HUES6 (cell line): ENCODE results near the gene FOXL3.

ENCODE experiments used
- H3K27ac ChIP-seq: 2 replicates; pipeline ENCODE4 v1.7.0; 2013; ENCODE audit warnings: low read depth, mild to moderate bottlenecking, low read length, inconsistent platforms
- H3K27me3 ChIP-seq: 2 replicates; pipeline ENCODE4 v1.6.1; 2013; ENCODE audit warnings: low read length; ENCODE audit not compliant: control insufficient read depth, insufficient read depth
- H3K36me3 ChIP-seq: 2 replicates; pipeline ENCODE4 v1.6.1; 2013; ENCODE audit warnings: low read length; ENCODE audit not compliant: control insufficient read depth, insufficient read depth
- H3K4me1 ChIP-seq: 2 replicates; pipeline ENCODE4 v1.6.1; 2013; ENCODE audit warnings: low read length; ENCODE audit not compliant: control insufficient read depth, insufficient read depth
- H3K4me3 ChIP-seq: 2 replicates; pipeline ENCODE4 v1.5.1; 2013; ENCODE audit warnings: low read depth, low read length
- H3K9ac ChIP-seq: one replicate; pipeline ENCODE4 v1.6.1; 2013; ENCODE audit warnings: mild to moderate bottlenecking, low read length
- H3K9me3 ChIP-seq: 2 replicates; pipeline ENCODE4 v1.6.1; 2013; ENCODE audit warnings: low read depth, low read length; ENCODE audit not compliant: control insufficient read depth, insufficient read depth

Gene FOXL3

GRCh38 chr7:248732-249435, 41.1 kb upstream of the FOXL3 start:
- Histone ChIP-seq H3K9me3 (peaks cover 10% of the 10 kb centered on the region), H3K27me3 (no peaks in the 10 kb centered on the region), H3K27ac (no peak overlapping the region), H3K4me3 (no peak overlapping the region), H3K4me1 (no peaks in the 10 kb centered on the region), H3K9ac (no peak overlapping the region), H3K36me3 (peaks cover 68% of the 10 kb centered on the region)

- H3K36me3 ChIP-seq, result peaks cover 68% of the 10 kb centered on the region
- no peak overlapping the region for H3K27ac ChIP-seq
- H3K27me3 ChIP-seq, result no peaks in the 10 kb centered on the region
- no peaks in the 10 kb centered on the region for H3K4me1 ChIP-seq
- peaks cover 20% of the 10 kb centered on the region for H3K9me3 ChIP-seq
- H3K4me3 ChIP-seq, result no peak overlapping the region
- H3K9ac ChIP-seq, result no peak overlapping the region
Measured at GRCh38 chr7:249989-250388, 40.0 kb upstream of the FOXL3 start.

GRCh38 chr7:250523-250922, 39.4 kb upstream of the FOXL3 start:
- Histone ChIP-seq H3K9ac (no peak overlapping the region), H3K4me3 (no peak overlapping the region), H3K9me3 (peaks cover 26% of the 10 kb centered on the region), H3K27ac (no peak overlapping the region), H3K4me1 (no peaks in the 10 kb centered on the region), H3K36me3 (peaks cover 68% of the 10 kb centered on the region), H3K27me3 (no peaks in the 10 kb centered on the region)

DNA sequence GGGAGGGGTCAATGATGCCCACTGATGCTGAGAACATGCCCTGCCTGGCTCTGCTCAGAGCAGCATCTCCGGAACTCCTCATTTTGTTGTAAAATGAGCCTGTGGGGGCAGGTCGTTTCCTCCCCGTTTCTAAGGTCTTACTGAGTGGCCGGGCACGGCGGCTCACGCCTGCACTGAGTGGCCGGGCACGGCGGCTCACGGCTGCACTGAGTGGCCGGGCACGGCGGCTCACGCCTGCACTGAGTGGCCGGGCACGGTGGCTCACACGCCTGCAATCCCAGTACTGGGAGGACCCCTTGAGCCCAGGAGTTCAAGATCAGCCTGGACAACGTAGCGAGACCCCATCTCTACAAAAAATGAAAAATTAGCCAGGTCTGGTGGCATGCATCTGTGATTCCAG, 39.0 kb upstream of the FOXL3 start:
- Histone ChIP-seq H3K9me3 (peaks cover 31% of the 10 kb centered on the region), H3K9ac (no peak overlapping the region), H3K4me3 (no peak overlapping the region), H3K27ac (no peak overlapping the region), H3K36me3 (peaks cover 73% of the 10 kb centered on the region), H3K4me1 (no peaks in the 10 kb centered on the region), H3K27me3 (no peaks in the 10 kb centered on the region)

GRCh38 chr7:251446-252175, 38.4 kb upstream of the FOXL3 start:
- H3K27ac ChIP-seq, result no peak overlapping the region
- no peak overlapping the region for H3K4me3 ChIP-seq
- no peak overlapping the region for H3K9ac ChIP-seq
- peaks cover 37% of the 10 kb centered on the region for H3K9me3 ChIP-seq
- peaks cover 76% of the 10 kb centered on the region for H3K36me3 ChIP-seq
- H3K27me3 ChIP-seq, result no peaks in the 10 kb centered on the region
- H3K4me1 ChIP-seq, result no peaks in the 10 kb centered on the region

- H3K27me3 ChIP-seq, result no peaks in the 10 kb centered on the region
- peaks cover 44% of the 10 kb centered on the region for H3K9me3 ChIP-seq
- no peaks in the 10 kb centered on the region for H3K4me1 ChIP-seq
- no peak overlapping the region for H3K4me3 ChIP-seq
- no peak overlapping the region for H3K27ac ChIP-seq
- H3K9ac ChIP-seq, result no peak overlapping the region
- peaks cover 83% of the 10 kb centered on the region for H3K36me3 ChIP-seq
Measured at GRCh38 chr7:252216-252965, 37.6 kb upstream of the FOXL3 start.

DNA sequence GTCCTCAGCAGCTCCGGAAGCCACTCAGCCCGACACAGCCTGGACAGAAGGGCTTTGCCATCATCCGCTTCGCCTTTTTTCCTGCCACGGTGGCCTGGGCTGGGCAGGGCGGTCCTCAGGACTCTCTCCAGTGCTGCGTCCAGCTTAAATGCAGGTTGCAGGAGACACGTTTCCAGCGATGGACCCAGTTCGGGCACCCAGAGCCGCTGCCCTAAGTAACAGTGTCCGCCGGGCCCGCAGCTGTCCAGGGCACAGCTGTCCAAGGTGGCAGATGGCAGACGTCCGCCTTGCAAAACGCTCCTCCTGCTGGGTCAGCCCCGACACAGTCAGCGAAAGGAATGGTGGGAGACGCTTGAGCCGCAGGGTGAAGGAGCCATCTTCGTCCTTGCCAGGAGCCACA, 37.0 kb upstream of the FOXL3 start:
- H3K9me3 ChIP-seq, result peaks cover 49% of the 10 kb centered on the region
- H3K4me3 ChIP-seq, result no peak overlapping the region
- no peak overlapping the region for H3K9ac ChIP-seq
- peaks cover 86% of the 10 kb centered on the region for H3K36me3 ChIP-seq
- H3K27me3 ChIP-seq, result no peaks in the 10 kb centered on the region
- H3K27ac ChIP-seq, result no peak overlapping the region
- no peaks in the 10 kb centered on the region for H3K4me1 ChIP-seq

- peaks cover 88% of the 10 kb centered on the region for H3K36me3 ChIP-seq
- peaks cover 54% of the 10 kb centered on the region for H3K9me3 ChIP-seq
- H3K27me3 ChIP-seq, result no peaks in the 10 kb centered on the region
Measured at GRCh38 chr7:253581-254336, 36.2 kb upstream of the FOXL3 start.

DNA sequence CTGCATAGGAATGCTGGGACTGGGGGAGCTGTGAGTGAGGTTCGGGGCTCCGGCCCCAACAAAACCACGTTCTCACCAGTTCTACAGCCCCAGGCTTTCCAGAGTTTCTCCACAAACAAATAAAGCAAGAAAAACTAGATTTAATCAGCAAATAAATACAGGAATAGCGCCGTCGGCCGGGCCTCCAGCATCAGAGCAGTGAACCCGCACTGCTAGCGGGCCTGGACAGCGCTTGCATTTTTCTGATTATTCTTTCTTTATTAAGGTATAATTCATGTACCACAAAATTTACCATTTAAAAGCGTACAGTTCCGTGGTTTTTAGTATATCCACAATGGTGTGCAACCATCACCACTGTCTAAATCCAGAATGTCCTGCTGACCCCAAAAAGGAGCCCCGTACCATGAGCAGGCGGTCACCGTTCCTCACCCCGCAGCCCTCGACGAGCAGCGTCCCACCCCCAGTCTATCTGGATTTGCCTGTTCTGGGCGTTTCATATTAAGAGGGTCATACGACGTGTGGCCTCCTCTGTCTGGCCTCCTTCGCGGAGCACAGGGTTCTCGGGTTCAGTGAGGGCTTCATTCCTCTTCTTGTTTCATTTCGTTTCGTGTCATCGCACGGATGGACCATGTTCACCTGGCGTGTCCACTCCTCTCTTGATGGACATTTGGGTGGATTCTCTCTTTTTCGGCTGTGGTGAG, 35.5 kb upstream of the FOXL3 start:
- H3K27ac ChIP-seq, result no peak overlapping the region
- H3K4me1 ChIP-seq, result no peaks in the 10 kb centered on the region
- peaks cover 90% of the 10 kb centered on the region for H3K36me3 ChIP-seq

More at GRCh38 chr7:253581-254336, 36.2 kb upstream of the FOXL3 start:
- Histone ChIP-seq H3K9ac (no peak overlapping the region), H3K27ac (no peak overlapping the region), H3K4me3 (no peak overlapping the region), H3K4me1 (no peaks in the 10 kb centered on the region)

GRCh38 chr7:255038-255435, 34.9 kb upstream of the FOXL3 start:
- no peaks in the 10 kb centered on the region for H3K4me1 ChIP-seq
- peaks cover 90% of the 10 kb centered on the region for H3K36me3 ChIP-seq
- peaks cover 66% of the 10 kb centered on the region for H3K9me3 ChIP-seq
- no peak overlapping the region for H3K27ac ChIP-seq
- H3K9ac ChIP-seq, result no peak overlapping the region
- H3K27me3 ChIP-seq, result no peaks in the 10 kb centered on the region
- no peak overlapping the region for H3K4me3 ChIP-seq

More for the DNA sequence above, 35.5 kb upstream of the FOXL3 start:
- Histone ChIP-seq H3K27me3 (no peaks in the 10 kb centered on the region), H3K4me3 (no peak overlapping the region), H3K9me3 (peaks cover 61% of the 10 kb centered on the region), H3K9ac (no peak overlapping the region)
